HG02642 (cell line): ENCODE results near the gene RALB.

Source experiments
- ATAC-seq: cut with Tn5 transposase; IDR thresholded peaks from one replicate; pipeline ENCODE4 v1.9.1; 2021; ENCODE audit warnings: mild to moderate bottlenecking; ENCODE audit not compliant: unreplicated experiment, poor library complexity

Gene RALB

DNA sequence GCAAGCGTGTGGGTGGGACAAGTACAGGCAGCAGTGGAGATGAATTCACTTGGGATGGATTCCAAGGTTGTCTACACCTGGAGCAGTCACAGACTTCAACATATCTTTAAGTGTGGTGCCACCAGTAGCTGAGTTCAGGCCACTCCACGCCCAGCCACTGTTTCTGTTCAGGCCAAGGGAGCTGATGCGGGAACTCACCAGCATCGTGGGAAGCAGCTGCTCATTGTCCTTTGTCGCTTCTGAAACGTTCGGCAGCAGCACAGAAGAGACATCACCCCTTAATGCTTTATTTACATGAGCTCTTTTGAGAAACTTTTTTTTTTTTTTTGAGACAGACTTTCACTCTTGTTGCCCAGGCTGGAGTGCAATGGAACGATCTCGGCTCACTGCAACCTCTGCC lies 73.4 kb downstream of the RALB start:
- no peak for ATAC-seq

DNA sequence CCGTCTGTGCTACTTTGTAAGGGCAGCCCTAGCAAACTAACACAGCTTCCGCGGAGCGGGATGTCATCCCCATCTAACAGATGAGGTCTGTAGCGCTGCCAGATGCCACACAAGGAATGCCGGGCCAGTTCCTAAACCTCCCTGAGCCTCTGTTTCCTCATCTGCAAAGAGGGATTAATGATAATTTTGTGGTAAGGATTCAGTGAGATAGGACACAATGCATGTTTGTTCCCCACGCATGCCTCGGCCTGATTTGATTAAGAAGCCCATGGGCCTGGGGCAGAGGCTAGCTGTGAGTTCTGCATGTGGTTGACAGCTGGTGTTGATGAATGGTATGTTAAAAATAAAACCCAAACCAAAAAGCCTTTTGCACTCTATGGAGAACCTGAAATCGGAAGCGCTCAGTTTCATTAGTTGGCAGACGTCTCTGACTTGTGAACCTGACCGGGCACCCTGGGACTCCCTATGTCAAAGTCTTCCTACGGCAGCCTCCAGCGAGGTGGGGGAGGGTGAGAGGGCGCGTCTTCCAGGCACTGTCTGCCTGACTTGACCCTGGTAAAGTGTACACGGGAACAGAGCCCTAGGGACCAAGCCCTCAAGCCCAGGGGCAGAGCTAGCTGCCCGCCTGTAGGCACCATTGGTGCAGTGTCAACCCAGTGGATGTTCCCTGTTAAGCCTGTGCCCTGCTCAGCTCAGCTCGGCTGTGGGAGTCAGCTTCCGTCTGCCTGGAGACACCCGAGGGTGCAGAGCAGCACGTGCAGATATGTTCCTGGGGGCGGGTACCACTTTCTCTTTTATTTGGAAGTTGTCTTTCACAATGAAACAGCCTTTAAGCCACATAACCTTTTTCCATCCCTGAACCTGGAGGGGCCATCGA lies 78.5 kb downstream of the RALB start:
- ATAC-seq, result peak; percentile 59

DNA sequence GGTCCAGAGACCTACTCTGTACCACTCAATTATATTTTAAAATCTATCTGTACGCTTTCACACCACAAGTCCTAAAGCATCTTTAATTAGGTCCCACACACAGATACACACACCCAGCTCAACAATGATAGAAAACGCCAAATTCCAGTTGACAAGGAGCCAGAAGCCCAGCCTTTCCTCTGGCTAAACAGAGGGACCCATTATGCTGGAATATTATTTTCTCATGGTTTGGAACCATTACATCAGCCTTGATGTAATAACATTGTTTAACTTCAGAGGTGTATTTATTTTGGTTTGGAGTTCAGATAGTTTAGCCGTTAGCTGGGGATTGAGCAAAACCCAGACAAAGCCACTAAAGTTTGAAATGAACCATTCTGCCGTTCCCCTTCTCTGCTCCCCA lies 79.3 kb downstream of the RALB start:
- no peak for ATAC-seq

DNA sequence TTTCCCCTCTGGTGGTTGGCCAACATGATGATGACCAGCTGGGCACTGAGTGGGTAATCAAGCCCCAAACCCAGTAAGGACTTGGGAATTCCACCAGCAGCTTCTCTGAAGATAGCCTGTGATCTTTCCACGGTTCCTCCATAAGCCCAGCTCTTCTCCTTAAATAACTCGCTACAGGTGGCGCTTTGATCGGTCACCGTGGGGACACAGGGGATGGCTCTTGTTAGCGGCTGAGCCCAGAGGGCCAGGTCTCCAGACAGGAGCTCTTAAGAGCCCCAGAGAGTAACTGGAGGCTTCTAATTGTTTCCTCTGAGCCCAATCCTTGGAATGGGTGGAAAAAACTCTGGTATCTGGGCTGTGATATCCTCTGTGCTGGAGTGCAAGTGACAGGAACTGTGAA lies 79.7 kb downstream of the RALB start:
- no peak for ATAC-seq

DNA sequence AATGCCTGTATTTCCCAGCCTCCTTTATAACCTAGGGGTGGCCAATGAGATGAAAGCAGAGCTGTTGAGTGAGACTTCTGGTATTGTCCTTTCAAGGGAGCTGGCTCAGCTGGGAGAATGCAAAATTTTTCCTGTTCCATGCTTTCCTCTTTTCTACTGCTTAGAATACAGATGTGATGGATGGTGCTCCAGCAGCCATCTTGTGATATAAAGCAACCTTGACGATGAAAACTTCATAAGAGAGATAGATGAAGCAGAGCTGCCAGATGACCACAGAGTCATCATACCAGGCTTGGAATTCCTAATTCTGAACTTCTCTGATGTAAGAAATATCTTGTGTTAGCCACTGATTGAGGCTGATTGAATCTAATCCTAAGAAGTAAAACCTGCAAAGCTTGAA lies 81.4 kb downstream of the RALB start:
- no peak for ATAC-seq

DNA sequence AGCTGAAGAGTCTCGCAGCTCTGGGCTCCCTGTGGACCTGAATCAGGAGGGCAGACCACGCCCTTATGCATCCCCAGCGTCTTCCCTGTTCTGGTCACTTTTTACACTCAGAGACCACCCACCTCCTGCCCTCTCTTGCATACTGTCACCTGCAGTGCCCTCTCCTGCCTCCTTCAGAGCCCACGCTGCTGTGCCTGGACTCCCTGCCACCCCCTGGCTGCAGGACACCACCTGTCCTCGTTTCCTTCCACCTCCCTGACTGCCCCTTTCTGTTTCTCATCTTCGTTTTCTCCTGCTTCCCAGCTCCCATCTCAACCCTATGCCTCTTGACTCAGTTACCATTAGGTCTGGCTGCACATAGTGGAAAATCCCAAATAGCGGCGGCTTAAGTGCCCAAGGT lies 84.1 kb downstream of the RALB start:
- ATAC-seq, result no peak

DNA sequence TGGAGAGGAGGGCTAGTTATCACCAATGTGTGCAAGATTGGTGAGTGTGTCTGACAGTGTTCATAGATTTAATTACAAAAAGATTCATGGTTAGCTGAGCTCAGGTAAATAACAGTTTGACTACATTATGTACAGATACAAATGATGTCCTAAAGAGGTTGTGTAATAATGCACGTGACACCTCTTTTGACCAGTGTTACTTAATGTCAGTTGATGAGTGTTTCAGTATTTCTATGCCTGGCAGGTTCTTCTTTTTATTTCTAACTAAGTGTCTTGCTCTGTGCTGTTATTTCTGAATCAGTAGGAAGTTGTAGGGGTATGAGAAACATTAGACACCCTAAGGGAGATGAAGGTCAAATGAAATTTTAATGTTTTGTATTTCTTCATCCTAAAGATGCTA lies 85.4 kb downstream of the RALB start:
- no peak for ATAC-seq

DNA sequence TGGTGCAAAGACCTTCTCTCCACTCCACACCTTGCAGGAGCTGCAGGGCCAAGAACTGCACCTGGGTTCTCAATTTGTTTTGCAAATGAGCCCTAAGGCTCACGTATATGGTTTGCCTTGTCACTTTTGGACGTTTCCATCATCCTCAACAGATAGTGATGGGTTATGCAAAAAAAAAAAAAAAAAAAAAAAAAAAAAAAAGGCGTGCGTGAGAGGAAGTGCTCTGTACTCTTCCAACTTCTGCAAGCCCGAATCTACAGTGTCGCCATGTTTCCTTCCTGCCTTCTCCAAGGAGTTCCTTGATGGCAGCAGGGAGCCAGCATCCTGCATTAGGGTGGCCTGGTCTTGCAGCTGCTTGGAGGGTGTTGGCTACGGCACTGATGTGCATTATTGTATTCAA lies 89.3 kb downstream of the RALB start:
- no peak for ATAC-seq

DNA sequence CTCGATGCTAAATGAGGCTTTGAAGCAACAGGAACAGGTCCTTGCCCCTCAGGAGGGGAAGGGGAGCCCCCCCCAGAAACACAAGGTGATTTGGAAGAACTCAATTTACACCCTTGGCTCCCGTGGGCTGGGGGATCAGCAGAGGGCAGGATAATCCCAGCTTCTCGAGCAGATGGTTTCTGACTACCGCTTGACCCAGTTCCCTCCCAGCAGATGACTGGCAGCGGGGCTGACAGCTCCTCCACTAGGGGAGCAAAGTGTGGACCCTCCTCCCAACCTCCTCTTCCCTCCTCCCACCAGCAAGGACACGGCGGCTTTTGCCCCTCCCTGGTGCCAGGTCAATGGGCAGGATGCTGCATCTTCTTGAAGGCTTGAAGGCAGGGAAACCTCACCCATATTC lies 89.8 kb downstream of the RALB start:
- ATAC-seq, result no peak

DNA sequence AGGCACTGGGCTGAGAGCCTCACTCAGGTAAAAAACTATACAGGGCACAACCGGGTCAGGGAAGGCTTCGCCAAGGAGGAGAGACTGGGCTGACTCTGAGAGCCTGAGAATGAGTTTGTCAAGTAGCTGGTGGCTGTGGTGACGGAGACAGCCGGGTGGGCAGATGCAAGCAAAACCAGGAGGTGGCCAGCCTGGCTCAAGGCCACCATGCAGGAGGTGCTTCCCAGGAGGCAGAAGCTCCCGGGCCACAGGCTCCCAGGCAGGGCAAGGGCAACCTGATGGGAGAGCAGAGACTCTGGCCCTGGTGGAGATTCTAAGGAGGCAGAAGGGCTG lies 90.4 kb downstream of the RALB start:
- ATAC-seq, result no peak

DNA sequence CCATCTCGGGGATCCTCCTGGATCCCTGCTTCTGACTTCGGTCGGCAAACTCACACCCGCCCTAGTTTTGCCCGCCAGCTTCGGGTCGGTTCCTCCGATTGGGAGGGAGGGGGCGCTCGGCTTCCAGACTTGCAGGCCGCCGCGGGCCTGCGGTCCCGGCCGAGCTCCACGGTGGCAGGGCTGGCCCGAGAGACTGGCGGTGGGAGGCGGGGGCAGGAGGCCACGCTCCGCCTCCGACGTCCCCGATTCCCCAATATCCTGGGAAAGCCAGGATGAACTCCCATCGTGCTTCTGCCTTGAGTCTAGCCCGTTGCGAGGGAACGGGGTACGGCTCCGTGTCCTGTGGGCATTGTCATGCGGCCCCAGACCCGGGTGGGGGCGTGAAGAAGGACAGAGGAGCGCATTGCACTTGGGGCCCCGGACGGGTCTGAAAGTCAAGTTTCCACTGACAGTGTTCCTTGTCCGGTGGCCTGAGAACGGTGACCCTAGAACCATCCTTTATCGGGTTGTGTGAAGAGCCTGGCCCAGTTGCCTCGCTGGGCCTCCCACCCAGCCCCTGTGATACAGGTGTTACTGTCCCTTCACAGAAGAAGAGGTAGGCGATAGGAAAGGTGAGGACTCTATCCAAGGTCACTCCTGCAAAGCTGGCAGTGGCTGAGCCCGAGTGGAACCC lies 90.9 kb downstream of the RALB start:
- ATAC-seq, result peak; percentile 57
